Esophagus (tissue), 2 donors: ENCODE results near the gene AKAP1. TPM values are rescaled to one million over a fixed set of nuclear protein-coding genes. Genes with fewer than 3 reads are reported as not detected.
"Not testable (repeated sequence)": the region's sequence is repeated elsewhere in the genome, so short reads cannot be mapped to it uniquely, and the experiment has no call there.

ENCODE experiments used
- H3K27ac ChIP-seq, 2 donors: one replicate each; pipeline ENCODE4 v1.5.1; 2013; ENCODE audit warnings: low read depth in 2 of 2, mild to moderate bottlenecking in 2 of 2, inconsistent platforms in 1 of 2, low read length in 1 of 2, moderate library complexity in 1 of 2
- H3K27me3 ChIP-seq, 2 donors: one replicate each; pipeline ENCODE4 v1.6.1; 2013; ENCODE audit warnings: low read length in 2 of 2, control low read depth in 1 of 2, mild to moderate bottlenecking in 1 of 2; ENCODE audit not compliant: insufficient read depth in 2 of 2, control insufficient read depth in 1 of 2
- H3K36me3 ChIP-seq, 2 donors: one replicate each; pipeline ENCODE4 v1.6.1; 2013; ENCODE audit warnings: low read length in 1 of 2; ENCODE audit not compliant: control insufficient read depth in 2 of 2, insufficient read depth in 2 of 2
- H3K4me1 ChIP-seq, 2 donors: one replicate each; pipeline ENCODE4 v1.6.1; 2013; ENCODE audit warnings: low read length in 1 of 2; ENCODE audit not compliant: control insufficient read depth in 2 of 2, insufficient read depth in 2 of 2
- H3K4me3 ChIP-seq, 2 donors: one replicate each; pipeline ENCODE4 v1.5.1; 2013; ENCODE audit warnings: low read length in 2 of 2, mild to moderate bottlenecking in 2 of 2, low read depth in 1 of 2, moderate library complexity in 1 of 2
- H3K9me3 ChIP-seq, 2 donors: one replicate each; pipeline ENCODE4 v1.6.1; 2013; ENCODE audit warnings: mild to moderate bottlenecking in 2 of 2, low read depth in 1 of 2, low read length in 1 of 2, moderate library complexity in 1 of 2; ENCODE audit not compliant: control insufficient read depth in 2 of 2, insufficient read depth in 1 of 2
- WGBS, 2 donors: extraction: QIAGEN DNeasy Blood & Tissue Kit; methylation state at CpG; one replicate each; pipeline ENCODE4 v1.1.7; 2013; 5-methylcytosine and 5-hydroxymethylcytosine counted together
- polyA plus RNA-seq, 2 donors: library from polyadenylated mRNA; stranded (reverse); fragments of 200-250 nt; gene quantifications; one replicate each; pipeline ENCODE4 v1.2.3, GENCODE V29; 2013
- donor health status: healthy with polysubstance abuse.
- donor health status: Bipolar disorder and iron deficiency.

Gene AKAP1
- polyA plus RNA-seq, 2 donors: 15.1 to 27.8 TPM

GRCh38 chr17:57097832-57098421, 12.9 kb downstream of the AKAP1 start:
- 17 to 28% methylated on average over 2 of the region's 2 CpGs for WGBS, 2 donors
- peak overlapping the region; percentile 14 to 62 for H3K27ac ChIP-seq
- no peaks in the 10 kb centered on the region for H3K9me3 ChIP-seq
- no peak overlapping the region for H3K4me3 ChIP-seq
- no peaks in the 10 kb centered on the region for H3K36me3 ChIP-seq
- H3K4me1 ChIP-seq: peaks cover 4 to 12% of the 10 kb centered on the region in 2 donors
- H3K27me3 ChIP-seq: no peaks in the 10 kb centered on the region

DNA sequence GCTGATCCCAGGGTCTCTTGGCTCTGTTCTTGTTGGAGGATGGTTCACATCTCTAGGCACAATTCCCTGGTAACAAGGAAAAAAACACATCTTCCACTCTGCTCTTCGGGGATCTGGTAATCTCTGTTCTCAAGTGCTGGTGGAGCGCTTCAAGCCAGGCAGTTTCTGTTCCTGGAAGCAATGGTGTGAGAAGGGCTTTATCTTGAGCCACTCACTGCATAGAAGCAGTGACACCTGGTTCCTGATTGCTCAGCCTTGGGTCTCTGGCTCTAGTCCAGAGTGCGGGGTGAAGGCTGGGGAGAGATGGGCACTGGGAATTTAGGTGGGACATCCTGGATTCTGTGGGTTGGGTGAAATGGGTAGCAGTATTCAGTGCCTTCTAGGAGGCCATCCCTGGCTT, 14.1 kb downstream of the AKAP1 start:
- 64 to 86% methylated on average over 3 of the region's 3 CpGs for WGBS, 2 donors

DNA sequence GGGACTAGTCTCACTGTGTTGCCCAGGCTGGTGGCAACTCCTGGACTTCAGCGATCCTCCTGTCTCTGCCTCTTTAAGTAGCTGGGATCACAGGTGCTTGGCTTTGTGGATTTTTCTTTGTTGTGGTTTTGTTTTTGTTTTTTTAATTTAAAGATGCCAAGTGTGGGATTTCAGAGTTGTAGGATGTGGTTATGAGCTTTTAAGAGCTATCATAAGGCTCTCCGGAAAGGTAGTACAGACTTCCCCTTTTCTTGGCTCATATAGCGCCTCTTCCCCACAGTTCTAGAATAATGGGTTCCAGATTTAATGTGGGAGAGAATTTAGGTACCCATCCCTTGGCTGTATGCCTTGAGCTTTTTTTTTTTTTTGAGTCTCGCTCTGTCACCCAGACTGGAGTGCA, 17.1 kb downstream of the AKAP1 start:
- no peaks in the 10 kb centered on the region for H3K27me3 ChIP-seq
- H3K27ac ChIP-seq: no peak overlapping the region
- peaks cover 7 to 15% of the 10 kb centered on the region in 2 donors for H3K4me1 ChIP-seq
- H3K9me3 ChIP-seq: no peaks in the 10 kb centered on the region
- no peak overlapping the region for H3K4me3 ChIP-seq
- 77 to 89% methylated on average over 4 of the region's 4 CpGs for WGBS, 2 donors
- H3K36me3 ChIP-seq: peaks cover 0 to 8% of the 10 kb centered on the region in 2 donors

More for the DNA sequence above, 14.1 kb downstream of the AKAP1 start:
- peaks cover 1 to 12% of the 10 kb centered on the region in 2 donors for H3K4me1 ChIP-seq
- H3K9me3 ChIP-seq: no peaks in the 10 kb centered on the region
- no peak overlapping the region for H3K4me3 ChIP-seq
- H3K27ac ChIP-seq: peak overlapping the region in 1 of 2 donors; percentile 8
- no peaks in the 10 kb centered on the region for H3K36me3 ChIP-seq
- H3K27me3 ChIP-seq: no peaks in the 10 kb centered on the region

- H3K4me3 ChIP-seq, H3K36me3 ChIP-seq, H3K27me3 ChIP-seq, H3K27ac ChIP-seq, H3K9me3 ChIP-seq: not testable (repeated sequence)
- WGBS, 2 donors: 93 to 97% methylated on average over 12 of the region's 12 CpGs
- H3K4me1 ChIP-seq: peaks cover 8 to 12% of the 10 kb centered on the region in 2 donors
Observed at GRCh38 chr17:57102660-57103059, 17.6 kb downstream of the AKAP1 start.

- Histone ChIP-seq H3K36me3 (peaks cover 0 to 10% of the 10 kb centered on the region in 2 donors), H3K4me1 (peaks cover 12 to 22% of the 10 kb centered on the region in 2 donors), H3K9me3 (no peaks in the 10 kb centered on the region), H3K4me3 (no peak overlapping the region), H3K27me3 (no peaks in the 10 kb centered on the region), H3K27ac (no peak overlapping the region)
- 82% methylated on average over 7 of the region's 7 CpGs for WGBS, 2 donors
Observed at GRCh38 chr17:57104461-57105175, 19.6 kb downstream of the AKAP1 start.

DNA sequence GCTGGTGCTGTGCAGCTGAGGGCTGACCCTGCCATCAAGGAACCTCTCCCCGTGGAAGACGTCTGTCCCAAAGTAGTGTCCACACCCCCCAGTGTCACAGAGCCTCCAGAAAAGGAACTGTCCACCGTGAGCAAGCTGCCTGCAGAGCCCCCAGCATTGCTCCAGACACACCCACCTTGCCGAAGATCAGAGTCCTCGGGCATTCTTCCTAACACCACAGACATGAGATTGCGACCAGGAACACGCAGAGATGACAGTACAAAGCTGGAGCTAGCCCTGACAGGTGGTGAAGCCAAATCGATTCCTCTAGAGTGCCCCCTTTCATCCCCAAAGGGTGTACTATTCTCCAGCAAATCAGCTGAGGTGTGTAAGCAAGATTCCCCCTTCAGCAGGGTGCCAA, 20.5 kb downstream of the AKAP1 start:
- whole genome bisulfite sequencing, 2 donors: 76 to 77% methylated on average over 8 of the region's 8 CpGs
- Histone ChIP-seq H3K36me3 (peaks cover 0 to 10% of the 10 kb centered on the region in 2 donors), H3K4me3 (no peak overlapping the region), H3K4me1 (peaks cover 12 to 27% of the 10 kb centered on the region in 2 donors), H3K9me3 (no peaks in the 10 kb centered on the region), H3K27ac (no peak overlapping the region), H3K27me3 (no peaks in the 10 kb centered on the region)

DNA sequence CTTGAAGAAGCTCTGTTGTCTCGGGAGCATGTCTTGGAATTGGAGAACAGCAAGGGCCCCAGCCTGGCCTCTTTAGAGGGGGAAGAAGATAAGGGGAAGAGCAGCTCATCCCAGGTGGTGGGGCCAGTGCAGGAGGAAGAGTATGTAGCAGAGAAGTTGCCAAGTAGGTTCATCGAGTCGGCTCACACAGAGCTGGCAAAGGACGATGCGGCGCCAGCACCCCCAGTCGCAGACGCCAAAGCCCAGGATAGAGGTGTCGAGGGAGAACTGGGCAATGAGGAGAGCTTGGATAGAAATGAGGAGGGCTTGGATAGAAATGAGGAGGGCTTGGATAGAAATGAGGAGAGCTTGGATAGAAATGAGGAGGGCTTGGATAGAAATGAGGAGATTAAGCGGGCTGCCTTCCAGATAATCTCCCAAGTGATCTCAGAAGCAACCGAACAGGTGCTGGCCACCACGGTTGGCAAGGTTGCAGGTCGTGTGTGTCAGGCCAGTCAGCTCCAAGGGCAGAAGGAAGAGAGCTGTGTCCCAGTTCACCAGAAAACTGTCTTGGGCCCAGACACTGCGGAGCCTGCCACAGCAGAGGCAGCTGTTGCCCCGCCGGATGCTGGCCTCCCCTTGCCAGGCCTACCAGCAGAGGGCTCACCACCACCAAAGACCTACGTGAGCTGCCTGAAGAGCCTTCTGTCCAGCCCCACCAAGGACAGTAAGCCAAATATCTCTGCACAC, 21.2 kb downstream of the AKAP1 start:
- H3K9me3 ChIP-seq: no peaks in the 10 kb centered on the region
- no peaks in the 10 kb centered on the region for H3K27me3 ChIP-seq
- peak overlapping the region in 1 of 2 donors; percentile 26 for H3K27ac ChIP-seq
- peaks cover 12 to 31% of the 10 kb centered on the region in 2 donors for H3K4me1 ChIP-seq
- peaks cover 0 to 14% of the 10 kb centered on the region in 2 donors for H3K36me3 ChIP-seq
- WGBS, 2 donors: 84 to 89% methylated on average over 17 of the region's 17 CpGs
- no peak overlapping the region for H3K4me3 ChIP-seq

DNA sequence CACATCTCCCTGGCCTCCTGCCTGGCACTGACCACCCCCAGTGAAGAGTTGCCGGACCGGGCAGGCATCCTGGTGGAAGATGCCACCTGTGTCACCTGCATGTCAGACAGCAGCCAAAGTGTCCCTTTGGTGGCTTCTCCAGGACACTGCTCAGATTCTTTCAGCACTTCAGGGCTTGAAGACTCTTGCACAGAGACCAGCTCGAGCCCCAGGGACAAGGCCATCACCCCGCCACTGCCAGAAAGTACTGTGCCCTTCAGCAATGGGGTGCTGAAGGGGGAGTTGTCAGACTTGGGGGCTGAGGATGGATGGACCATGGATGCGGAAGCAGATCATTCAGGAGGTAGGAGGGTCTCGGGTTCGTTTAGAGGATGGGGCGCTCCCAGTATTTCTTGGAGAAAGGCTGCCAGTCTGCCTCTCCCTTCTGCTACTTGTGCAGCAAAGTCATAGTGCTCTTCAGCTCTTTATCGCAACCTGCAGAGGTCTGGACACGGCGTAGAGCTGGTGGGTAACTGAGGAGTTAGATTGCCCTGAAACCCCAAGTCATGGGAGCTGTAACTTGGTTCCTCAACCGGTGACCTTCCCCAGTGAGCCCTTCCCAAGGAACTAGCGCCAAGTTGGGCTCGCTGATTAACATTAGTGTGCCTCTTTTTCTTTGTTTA, 21.9 kb downstream of the AKAP1 start:
- Histone ChIP-seq H3K36me3 (peaks cover 0 to 14% of the 10 kb centered on the region in 2 donors), H3K27me3 (no peaks in the 10 kb centered on the region), H3K27ac (peak overlapping the region; percentile 48 to 69), H3K4me3 (no peak overlapping the region), H3K9me3 (no peaks in the 10 kb centered on the region), H3K4me1 (peaks cover 12 to 31% of the 10 kb centered on the region in 2 donors)
- WGBS, 2 donors: 89 to 90% methylated on average over 14 of the region's 14 CpGs

DNA sequence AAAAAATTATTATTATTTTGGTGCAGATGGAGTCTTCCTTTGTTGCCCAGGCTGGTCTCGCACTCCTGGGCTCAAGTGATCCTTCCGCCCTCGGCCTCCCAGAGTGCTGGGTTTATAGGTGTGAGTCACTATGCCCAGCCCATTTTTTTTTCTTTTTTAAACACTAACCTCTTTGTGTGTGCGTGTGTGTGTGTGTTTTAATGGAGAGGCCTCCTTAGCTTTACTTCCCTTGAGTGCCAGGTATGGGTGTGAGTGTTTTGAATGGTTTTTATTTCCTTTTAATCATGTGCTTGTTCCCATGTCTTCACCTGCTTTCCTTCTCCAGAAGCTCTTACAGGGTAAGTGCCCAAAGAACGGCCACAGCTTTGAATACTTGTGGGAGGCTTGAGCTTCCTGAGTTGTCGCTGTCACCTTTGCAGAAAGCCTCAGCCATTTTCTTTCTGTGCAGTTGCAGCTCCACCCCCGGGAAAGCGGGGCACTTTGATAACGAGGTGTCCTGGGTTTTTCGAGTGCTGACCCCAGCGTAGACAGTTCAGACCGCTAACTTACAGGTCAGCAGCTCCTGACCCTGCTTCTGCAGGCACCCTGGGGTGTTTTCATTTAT, 22.6 kb downstream of the AKAP1 start:
- Histone ChIP-seq H3K4me1 (peaks cover 12 to 31% of the 10 kb centered on the region in 2 donors), H3K27ac (peak overlapping the region; percentile 48 to 71), H3K36me3 (peaks cover 4 to 20% of the 10 kb centered on the region in 2 donors), H3K4me3 (no peak overlapping the region), H3K27me3 (no peaks in the 10 kb centered on the region), H3K9me3 (no peaks in the 10 kb centered on the region)
- whole genome bisulfite sequencing, 2 donors: 55 to 59% methylated on average over 12 of the region's 12 CpGs
